HG03159 (cell line): ENCODE results near the gene OAS2.

Experiments
- ATAC-seq: cut with Tn5 transposase; IDR thresholded peaks from one replicate; pipeline ENCODE4 v1.9.1; 2021; ENCODE audit warnings: mild to moderate bottlenecking, moderate library complexity; ENCODE audit not compliant: unreplicated experiment

The OAS2 gene

GRCh38 chr12:113056631-113057488, 78.5 kb downstream of the OAS2 start, which contains the start of gene DTX1:
Gene DTX1 (plus strand): TSS chr12:113056730. CDS start chr12:113058193, 1,463 bp downstream.
- no peak for ATAC-seq

GRCh38 chr12:113057565-113058485, 79.5 kb downstream of the OAS2 start:
- ATAC-seq, result no peak

- ATAC-seq, result no peak
Observed at GRCh38 chr12:113058553-113058952, 80.2 kb downstream of the OAS2 start.

GRCh38 chr12:113059071-113059595, 80.8 kb downstream of the OAS2 start:
- no peak for ATAC-seq

GRCh38 chr12:113060336-113060960, 82.1 kb downstream of the OAS2 start:
- ATAC-seq, result no peak

- no peak for ATAC-seq
Observed at GRCh38 chr12:113061061-113061694, 82.9 kb downstream of the OAS2 start.
